Measurements from ENCODE around the gene PTPN21.

- TF ChIP-seq CTCF (IDR thresholded peaks at IDR 0.05), result no peak
- no peak for TF ChIP-seq SIN3A (IDR thresholded peaks at IDR 0.05; ENCODE audit: borderline replicate concordance, insufficient read depth, low read depth, low read length)
- no peak for TF ChIP-seq REST (IDR thresholded peaks at IDR 0.05; ENCODE audit: insufficient read depth in 1 of 2, low read depth in 2 of 2, low read length in 1 of 2)
- TF ChIP-seq POLR2AphosphoS5 (IDR thresholded peaks at IDR 0.05; ENCODE audit: low read depth, low read length), result no peak
Measured at GRCh38 chr14:88599326-88599725, 44.5 kb upstream of the PTPN21 start.
